NCI-H1694 (cell line): Measurements from ENCODE around the gene EIF2S2.

Experiments used
- DNase-seq: peaks from one replicate; lab custom pipeline; 2025; lab: John Stamatoyannopoulos, UW

EIF2S2 gene

DNA sequence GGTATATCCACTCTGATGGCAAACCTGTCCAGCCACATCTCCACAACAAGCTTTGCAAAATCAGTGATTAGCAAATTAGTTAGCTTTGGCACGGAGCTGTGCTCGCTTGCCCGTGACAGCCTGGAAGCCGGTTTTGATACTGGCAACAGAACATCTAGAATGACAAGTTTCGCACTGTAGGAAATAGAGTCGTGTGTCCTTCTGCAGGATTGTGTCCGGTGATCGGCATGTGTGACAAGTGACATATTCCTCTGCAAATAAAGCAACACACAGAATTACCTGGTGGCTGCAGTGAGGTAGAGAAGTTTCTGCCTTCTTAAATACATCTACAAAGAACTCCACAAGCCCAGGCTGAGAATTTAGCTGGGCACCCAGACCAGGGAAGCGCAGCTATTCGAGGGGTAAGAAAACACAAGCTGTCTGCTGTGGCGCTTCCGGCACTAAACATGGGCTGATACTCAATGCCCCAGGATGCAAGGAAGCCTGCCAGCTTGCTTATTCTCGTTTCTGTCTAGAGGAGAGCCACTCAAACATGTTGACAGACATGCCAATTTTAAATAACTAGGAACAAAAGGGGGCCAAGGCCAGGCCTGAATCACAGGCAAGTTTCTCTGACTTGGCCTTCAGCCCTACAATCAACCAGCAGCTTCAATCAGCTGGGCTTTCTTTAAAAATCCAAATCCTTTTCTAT is 22.2 kb downstream of the EIF2S2 start:
- DNase-seq, result no peak

DNA sequence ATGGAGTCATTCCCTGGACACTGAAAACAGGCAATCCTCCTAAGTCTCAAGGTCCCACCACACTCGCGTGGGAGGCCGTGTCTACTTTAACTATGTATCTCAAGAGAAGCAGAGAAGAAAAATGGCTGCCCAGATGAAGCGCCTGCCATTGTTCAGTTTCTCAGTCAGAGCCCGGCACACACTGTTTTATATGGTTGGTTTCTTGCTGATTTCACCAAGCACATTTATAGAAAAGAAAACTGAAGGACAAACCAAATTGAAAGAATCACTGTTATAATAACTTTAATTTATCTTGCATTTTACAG is 22.9 kb downstream of the EIF2S2 start:
- no peak for DNase-seq

DNA sequence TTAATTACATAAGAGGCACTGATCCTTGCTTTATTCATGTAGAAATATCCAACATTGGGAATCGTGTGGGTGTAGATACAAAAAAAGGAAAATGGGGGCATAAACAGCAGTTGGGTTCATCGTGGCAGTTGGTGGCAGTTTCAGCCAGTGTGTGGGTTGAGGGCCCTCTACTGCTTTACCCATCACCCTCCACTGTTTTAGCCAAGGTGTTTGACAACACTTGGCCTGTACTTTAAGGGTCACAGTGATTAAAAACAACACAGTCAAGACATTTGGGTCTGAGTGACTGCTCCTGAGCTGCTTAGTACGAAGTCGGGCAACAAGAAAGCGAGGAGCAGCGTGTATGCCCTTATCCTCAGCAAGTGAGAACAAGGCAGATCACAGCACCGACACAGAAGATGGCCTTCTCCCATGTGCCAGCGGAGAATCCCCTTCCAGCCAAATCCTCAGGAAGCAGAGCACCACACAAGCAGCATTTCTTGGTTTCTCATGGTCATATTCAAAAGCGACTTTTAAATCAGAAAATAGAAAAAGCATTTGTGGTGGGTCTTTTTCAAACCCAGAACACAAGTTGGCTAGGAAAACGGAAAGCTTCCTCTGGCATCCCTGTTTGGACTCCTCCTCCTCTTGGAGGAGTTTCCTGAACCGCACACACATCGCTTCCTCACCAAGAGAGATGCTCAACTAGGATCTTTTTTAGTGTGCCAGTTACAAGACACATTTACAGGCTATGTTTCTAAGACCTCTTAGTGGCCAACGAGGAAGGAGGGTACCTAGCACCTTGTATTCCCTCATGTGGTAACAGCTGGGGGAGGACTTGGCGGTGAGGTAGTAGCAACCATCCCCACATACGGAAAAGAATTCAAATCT is 23.5 kb downstream of the EIF2S2 start:
- DNase-seq, result no peak

DNA sequence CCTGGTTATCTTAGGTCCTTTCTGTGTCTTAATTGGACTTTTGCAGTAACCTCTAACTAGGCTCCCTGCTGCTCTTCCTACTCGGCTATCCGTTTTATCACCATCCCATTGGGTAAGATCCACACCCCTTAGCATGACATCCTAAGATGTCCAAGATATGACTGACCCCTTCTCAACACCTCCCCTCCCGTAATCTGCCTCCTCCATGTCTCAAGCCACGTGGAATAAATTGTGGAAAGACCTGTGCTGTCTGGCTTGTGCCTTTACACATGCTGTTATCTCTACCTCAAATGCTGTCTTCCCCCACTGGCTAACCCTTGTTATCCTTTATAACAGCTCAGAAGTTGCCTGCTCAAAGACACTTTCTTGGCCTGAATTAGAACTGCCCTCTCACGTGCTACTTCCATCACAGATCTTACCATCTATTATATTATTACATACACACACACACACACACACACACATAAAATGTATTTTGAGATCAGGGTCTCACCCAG is 26.5 kb downstream of the EIF2S2 start:
- DNase-seq, result no peak

DNA sequence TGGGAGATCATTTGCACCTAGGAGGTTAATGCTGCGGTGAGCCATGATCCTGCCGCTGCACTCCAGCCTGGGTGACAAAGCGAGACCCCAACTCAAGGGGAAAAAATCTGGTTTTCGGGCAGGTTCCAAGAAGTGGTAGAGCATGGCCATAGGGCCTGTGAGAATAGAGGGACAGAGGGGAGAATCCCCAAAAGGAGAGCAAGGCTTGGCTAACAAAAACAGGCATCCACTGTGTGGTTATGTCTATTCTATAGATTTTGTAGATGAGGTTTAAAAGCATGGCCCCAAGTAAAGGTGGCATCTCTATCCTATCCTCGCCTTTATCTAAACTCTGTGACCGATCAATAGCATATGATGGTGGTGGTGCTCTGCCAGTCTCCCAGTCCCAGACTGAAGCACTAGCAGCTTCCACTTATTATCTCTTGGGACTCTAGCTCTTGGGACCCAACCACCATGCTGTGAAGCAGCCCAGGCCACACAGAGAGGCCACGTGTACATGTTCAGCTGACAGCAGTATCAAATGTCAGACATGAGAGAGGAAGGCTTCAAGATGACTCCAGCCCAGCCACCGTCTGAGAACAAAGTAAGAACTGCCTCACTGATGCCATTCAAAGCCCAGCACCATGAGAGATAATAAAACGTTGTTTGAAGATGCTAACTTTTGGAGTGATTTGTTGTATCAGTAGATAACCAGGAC is 27.7 kb downstream of the EIF2S2 start:
- no peak for DNase-seq

DNA sequence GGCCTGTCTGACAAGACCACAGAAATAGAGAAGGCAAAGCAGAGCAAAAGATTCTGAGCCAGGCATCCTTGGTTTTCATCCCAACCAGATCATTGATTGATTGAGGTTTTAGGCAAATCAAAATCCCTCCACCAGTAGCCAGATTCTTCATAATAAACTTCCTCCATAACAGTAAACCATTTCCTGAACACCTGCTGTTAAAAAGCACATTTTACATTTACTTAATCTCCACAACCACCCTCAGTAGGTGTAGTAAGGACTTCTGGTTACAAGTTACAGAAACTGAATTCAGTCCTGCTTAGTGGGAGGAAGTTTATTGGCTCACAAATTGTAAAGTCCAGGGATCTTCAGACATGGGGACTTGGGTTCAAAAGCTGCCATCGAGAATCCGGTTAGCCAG is 28.3 kb downstream of the EIF2S2 start:
- no peak for DNase-seq

DNA sequence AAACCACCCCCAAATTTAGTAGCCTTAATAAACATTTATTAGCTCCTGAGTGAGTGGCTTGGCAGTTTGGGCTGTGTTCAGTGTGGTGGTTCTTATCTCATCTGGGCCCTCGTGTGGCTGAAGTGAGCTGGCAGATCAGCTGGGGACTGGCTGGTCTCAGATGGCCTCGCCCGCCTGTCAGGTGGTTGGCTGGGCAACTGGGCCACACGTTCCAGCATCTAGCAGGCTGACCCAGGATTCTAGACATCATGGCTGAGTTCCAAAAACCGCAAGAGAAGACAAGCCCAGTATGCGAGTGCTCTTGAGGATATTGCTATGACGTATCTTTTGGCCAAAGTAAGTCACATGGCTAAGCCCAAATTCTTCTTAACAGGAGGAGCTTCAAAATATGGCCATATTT is 28.9 kb downstream of the EIF2S2 start:
- DNase-seq, result no peak

DNA sequence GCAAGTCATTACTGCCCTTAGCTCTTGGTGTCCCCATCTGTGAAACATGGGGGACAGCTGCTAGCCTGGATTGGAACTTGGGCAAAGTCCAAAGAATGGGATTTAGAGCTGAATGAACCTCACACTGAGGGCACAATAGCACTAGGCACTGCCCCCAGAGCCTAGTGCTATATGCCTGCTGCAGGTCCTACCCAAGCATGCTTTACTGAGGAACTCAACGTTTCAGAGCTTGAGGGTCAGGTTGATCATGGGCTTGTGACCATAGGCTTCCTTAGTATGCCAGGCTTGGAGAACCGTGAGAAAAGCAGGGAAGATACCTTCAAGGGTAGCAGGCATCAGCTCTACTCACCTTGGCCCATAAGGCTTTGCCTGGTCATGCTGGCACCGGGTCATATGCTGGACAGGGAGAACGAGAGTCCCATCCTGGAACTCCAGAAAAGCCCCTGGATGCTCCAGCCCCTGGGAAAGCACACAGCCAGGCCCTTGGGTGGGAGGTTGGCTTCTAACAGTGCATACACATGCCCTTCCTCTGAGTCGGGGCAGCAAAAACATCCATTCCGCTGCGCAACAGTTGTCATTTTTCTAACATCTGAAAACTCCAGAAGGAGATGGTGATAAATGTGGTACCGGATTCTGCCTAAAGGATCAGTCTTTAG is 29.7 kb downstream of the EIF2S2 start:
- no peak for DNase-seq

DNA sequence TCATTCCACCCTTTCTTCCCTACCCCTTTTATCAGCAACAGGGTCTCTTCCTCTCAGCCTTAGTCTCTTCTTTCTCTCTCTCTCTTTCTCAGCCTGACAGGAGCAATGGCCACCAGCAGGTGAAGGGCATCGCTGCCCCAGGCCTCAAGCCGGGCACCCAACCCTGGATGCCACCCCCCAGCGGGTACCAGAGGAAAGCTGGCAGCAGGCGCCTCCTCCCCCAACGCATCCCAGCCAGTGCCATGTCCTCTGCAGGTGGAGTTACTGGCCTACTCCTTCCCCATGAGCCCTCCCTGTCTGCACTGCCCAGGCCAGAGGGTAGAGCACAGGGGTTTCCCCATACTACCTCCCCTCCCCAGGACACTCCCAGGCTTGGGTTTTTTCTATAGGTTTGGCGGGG is 32.2 kb downstream of the EIF2S2 start:
- no peak for DNase-seq

DNA sequence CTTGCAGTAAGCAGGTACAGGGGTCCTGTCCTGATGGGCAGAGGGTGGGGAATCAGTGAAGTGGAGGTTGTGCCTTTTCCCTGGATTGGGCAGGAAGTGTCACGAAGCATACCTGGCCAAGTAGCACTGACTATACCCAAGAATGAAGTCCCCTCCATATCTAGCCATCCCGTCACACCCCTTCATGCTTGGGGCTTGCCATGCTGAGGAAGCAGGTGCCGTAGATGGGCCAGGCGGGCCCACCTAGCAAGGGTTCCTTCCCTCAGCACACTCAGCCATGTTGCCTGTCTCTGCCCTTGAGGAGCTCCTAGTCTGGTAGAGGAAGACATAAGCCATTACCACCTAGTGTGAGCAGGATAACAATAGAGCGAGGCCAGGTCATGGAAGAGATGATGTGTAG is 33.5 kb downstream of the EIF2S2 start:
- DNase-seq, result no peak

DNA sequence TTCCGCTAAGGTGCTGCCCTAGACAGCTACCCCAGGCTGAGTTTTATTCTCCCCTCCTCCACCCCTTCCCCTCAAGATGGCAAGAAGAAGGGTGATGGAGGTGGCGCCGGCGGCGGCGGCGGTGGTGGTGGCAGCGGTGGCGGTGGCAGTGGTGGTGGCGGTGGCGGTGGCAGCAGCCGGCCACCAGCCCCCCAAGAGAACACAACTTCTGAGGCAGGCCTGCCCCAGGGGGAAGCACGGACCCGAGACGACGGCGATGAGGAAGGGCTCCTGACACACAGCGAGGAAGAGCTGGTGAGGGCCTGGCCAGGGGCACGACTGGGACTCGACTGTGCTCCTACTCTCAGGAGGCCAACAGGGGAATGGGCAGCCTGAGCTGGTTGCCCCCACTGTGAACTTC is 35.1 kb downstream of the EIF2S2 start:
- no peak for DNase-seq

DNA sequence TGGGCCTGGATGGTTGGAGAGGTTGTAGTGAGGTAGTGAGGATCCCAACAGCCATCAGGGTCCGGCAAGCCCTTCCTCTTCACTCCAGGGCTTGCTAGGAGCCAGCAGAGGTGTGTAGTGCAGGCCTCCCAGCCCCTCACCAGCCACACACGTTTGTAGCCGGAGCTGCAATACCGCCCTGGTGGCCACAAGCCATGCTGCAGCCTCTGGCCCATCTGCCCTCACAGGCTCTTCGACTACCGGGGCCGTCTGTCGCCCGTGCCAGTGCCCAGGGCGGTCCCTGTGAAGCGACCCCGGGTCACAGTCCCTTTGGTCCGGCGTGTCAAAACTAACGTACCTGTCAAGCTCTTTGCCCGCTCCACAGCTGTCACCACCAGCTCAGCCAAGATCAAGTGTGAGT is 36.4 kb downstream of the EIF2S2 start:
- no peak for DNase-seq

DNA sequence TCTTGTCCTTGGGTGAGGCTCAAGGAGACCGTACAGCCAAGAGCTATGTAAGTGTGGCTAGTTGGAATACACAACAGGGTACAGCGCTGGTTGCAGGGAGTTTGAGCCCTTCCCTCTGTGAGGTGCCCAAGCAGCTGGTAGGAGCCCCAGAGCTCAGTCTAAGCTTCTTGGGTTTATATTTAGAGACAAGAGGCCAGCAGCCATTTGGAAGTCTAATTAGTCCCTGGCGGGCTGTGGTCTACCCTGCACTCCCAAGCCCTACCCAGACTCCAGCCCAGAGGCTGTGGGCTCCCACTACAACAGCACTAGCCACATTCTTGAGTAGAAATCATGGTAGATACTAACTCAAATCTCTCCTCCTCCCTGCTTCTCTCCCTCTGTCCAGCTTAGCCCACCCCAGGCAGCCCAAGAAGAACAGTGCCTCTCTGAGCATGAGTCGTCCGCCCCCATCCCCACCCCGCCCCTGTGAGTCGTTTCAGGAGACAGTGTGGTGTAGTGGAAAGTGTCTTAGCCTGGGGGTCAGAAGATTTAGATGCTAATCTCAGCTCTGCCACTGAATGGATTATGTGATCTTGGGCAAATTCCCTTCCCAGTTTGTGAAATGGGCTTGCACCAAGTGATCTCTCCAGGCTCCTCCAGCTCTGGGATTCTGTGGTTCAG is 37.8 kb downstream of the EIF2S2 start:
- DNase-seq, result no peak

DNA sequence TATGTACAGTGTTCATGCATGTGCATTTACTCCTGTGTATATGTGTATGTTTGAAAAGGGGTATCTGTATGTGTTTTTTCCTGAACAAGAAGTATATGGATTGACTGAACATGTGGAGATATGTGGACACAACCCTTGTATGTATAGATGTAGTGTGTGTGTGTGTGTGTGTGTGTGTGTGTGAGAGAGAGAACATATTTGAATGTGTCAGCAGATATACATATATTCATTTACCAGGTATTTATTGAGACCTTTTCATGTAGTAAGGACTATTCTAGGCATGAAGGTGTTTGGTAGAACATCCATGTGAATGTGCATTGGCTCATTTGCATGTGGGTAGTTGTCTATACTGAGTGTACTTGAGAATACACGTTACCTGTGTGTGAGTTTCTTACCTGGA is 39.3 kb downstream of the EIF2S2 start:
- no peak for DNase-seq

DNA sequence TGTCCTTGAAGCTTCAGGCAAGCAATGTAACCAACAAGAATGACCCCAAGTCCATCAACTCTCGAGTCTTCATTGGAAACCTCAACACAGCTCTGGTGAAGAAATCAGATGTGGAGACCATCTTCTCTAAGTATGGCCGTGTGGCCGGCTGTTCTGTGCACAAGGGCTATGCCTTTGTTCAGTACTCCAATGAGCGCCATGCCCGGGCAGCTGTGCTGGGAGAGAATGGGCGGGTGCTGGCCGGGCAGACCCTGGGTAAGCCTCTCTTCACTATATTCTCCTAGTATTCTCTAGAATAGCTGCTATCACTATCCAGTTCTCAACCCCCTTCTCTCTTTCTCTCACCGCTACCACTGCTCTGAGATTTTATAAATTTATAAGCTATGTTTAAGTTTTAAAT is 40.0 kb downstream of the EIF2S2 start:
- no peak for DNase-seq

DNA sequence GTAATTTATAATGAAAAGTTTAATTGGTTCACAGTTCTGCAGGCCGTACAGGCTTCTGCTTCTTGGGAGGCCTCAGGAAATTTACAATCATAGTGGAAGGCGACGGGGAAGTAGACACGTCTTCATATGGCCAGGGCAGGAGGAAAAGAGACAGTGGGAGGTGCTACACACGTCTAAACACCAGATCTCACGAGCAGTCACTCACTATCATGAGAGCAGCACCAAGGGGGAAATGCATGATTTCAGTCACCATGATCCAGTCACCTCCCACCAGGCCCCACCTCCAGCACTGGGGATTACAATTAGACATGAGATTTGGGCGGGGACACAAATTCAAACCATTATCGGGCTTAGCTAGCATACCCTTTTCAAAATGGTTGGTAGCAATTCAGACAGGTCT is 41.2 kb downstream of the EIF2S2 start:
- no peak for DNase-seq

DNA sequence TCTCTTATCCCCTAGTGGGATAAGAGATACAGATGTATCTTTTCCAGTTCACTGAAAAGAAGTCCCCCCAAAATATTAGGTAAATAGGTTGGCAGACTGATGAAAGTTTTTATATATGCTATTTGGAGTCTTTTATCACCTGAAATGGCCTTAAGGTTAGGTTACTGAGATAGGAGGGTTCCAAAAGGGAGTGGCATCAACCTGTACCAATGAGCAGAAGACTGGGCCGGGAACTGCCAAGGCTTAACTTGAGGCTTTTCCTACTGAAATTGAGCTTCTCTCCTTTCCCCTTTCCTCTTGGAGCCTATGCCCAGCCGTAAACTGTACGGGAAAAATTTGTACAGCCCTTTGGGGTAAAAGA is 42.0 kb downstream of the EIF2S2 start:
- no peak for DNase-seq

DNA sequence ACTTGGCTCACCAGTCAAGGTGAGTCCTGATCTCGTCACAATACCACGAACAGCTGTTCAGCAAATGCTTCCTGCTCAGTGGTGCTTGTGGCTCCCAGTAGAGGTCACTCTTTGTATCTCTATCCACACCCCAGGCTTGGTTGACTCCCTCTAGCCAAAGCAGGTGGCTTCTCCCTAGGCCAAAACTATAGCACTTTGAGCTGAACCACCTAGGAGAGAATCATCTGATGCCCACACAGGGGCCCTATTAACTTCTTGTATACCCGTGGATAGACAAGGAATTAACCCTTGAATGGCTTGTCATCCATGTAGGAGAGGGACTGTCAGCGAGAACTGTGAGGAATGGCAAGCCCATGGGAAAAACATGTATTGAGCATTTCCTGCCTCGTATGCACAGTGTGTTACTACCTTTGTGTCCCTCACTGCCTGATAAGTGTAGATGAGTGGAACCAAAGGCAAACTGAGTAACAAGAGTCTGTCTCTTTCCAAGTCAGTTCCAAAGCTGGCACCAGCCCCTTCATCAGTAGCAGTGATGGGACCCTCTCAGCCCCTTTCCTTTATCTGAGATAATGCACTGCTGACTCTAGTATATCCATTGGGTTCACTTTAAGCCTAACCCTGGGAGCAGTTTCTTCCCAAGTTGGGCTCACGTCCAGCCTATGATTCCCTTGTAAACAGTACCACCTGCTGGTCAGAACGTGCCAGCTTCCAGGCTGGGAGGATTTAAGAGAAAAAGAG is 42.5 kb downstream of the EIF2S2 start:
- peak; percentile 65 for DNase-seq

DNA sequence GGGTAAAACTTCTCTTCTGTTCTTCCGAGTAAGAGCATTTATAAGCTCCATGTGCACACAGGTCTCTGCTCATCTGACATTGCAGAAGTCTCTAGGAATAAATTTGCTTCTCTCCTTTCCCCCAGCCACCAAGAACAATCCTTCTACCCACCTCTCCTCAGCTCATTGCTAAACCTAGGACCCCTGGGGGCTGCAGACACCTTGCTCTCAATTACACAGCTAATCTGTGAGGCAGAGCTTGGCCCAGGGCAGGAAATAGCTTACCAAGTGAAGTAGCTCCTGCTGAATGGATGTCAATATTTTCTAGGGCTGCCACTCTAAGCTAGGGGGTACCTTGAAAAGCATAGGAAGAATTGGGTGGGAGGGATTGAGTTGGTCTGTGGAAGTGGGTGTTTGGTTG is 44.0 kb downstream of the EIF2S2 start:
- DNase-seq, result no peak

DNA sequence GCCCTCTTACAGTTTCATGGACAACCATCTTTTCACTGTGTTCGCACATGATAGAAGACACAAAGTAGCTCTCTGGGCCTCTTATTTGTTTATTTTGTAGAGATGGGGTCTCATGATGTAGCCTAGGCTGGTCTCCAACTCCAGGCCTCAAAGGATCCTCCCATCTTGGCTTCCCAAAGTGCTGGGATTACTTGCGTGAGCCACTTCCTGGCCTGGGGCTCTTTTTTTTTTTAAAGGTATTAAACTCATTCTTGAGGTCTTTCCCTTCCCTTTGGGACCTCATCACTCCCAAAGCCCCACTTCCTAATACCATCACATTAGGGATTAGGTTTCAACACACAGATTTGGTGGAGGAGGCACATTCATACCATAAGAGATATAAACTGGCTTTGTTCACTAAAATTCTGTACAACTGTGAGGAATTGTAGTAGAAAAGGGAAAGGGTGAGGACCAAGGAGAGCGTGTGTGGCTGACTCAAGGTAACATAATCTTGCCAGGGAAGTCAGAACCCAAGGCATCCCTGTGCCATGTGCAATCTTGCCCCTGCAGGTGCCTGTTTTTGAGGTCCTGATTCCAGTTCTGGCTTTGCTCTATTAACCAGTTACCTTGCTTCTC is 45.5 kb downstream of the EIF2S2 start:
- no peak for DNase-seq

DNA sequence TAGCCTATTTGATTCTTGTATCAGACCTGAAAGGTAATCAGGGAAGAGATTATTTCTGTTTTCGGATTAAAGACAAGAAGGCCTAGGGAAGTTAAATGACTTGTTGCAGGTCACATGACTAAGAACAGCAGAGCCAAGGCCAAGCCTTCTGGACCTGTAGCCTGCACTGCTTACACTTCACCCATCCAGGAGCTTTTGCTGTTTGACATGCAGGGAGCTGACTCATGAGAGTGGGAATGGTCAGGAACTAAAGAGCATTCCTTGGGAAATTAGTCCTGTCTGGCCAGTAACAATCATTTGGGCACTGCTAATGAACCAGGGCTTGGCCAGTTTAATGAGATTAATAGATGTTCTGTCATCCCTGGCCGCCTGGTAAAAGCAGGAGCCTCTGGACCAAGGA is 46.8 kb downstream of the EIF2S2 start:
- no peak for DNase-seq
